T-helper 17 cell (primary cell): ENCODE data around the gene LILRB5. TPM values are rescaled to one million over a fixed set of nuclear protein-coding genes. Genes with fewer than 3 reads are reported as not detected.
"Not testable (repeated sequence)": the region's sequence is repeated elsewhere in the genome, so short reads cannot be mapped to it uniquely, and the experiment has no call there.

Source experiments
- ATAC-seq: fragments of 150-1000 bp; cut with Tn5 transposase; 2 replicates; pipeline ENCODE4 v1.10.0; 2021; ENCODE audit warnings: mild to moderate bottlenecking, moderate library complexity
- DNase-seq, 3 donors: peaks; one replicate each; pipeline versions ENCODE4 v3.0.0 to v3.0.0-alpha.2; 2020 to 2021
- H3K9me3 ChIP-seq: one replicate; pipeline ENCODE4 v1.7.0; 2013; ENCODE audit warnings: low read length, mild to moderate bottlenecking; ENCODE audit not compliant: control insufficient read depth, poor library complexity, severe bottlenecking
- H3K27ac Mint-ChIP-seq: one replicate; pipeline ENCODE4 v1.8.0; 2022; ENCODE audit warnings: mild to moderate bottlenecking, moderate library complexity, mixed read lengths
- H3K27me3 Mint-ChIP-seq: one replicate; pipeline ENCODE4 v1.8.0; 2022; ENCODE audit warnings: mixed read lengths
- H3K36me3 Mint-ChIP-seq: one replicate; pipeline ENCODE4 v1.8.0; 2022; ENCODE audit warnings: low read depth, mixed read lengths
- H3K4me1 Mint-ChIP-seq: one replicate; pipeline ENCODE4 v1.8.0; 2022; ENCODE audit warnings: mild to moderate bottlenecking, mixed read lengths
- H3K4me3 Mint-ChIP-seq: one replicate; pipeline ENCODE4 v1.8.0; 2022; ENCODE audit warnings: mild to moderate bottlenecking, moderate library complexity, mixed read lengths
- total RNA-seq, 4 donors: library from RNA in 2 of 4; stranded (reverse) in 2 of 4; gene quantifications; one replicate each; pipeline ENCODE4 v1.2.3 and lab custom pipeline; 2022 to 2026

Gene LILRB5
- total RNA-seq, 2 donors from 2014 or later, result 0.20 TPM; not detected in 1

DNA sequence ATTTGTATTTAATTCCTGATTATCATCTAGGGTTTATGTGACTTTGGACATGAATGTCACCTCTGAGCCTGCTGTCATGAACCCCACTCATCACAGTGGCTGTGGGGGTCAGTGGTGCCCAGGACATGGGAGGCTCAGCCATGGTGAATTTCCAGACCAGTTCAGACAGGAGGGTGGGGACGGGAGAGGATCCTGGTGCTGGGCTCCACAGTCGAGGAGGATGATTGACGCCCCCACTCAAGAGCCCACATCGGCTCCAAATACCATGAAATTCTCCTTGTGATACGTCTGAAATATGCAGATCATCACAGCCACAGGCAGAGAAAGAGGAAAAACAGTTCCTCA is 33.2 kb downstream of the LILRB5 start:
- H3K27ac Mint-ChIP-seq, result peak overlapping the region; percentile 75
- not testable (repeated sequence) for H3K36me3 Mint-ChIP-seq, H3K27me3 Mint-ChIP-seq, H3K9me3 ChIP-seq, H3K4me1 Mint-ChIP-seq, ATAC-seq, DNase-seq, H3K4me3 Mint-ChIP-seq

DNA sequence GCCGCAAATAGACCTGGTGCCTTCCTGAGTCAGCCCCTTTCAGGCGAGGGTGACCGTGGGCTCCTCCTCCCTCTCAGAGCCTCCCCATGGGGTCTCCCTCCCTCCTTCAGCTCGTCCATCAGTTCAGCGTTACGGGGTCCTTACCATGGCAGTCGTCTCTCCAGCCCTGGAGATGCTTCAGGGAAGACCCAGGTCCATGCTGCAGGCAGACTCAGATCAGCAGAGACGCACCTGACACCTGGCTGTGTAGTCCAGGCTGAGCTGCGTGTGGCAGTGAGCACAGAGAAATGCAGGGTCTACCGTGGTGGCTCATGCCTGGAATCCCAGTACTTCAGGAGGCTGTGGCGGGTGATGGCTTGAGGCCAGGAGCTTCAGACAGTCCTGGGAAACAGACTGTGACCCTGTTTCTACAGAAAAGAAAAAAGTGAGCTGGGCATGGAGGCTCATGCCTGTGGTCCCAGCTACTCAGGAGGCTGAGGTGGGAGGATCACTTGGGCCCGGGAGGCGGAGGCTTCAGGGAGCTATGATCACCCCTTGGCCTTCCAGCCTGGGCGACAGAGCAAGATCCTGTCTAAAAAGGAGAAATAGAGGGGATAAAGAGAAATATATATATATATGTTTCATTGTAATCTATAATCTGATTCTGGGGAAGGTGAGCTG is 33.7 kb downstream of the LILRB5 start:
- H3K4me3 Mint-ChIP-seq, DNase-seq, ATAC-seq, H3K36me3 Mint-ChIP-seq, H3K27me3 Mint-ChIP-seq, H3K9me3 ChIP-seq, H3K4me1 Mint-ChIP-seq: not testable (repeated sequence)
- H3K27ac Mint-ChIP-seq, result peak overlapping the region; percentile 75

DNA sequence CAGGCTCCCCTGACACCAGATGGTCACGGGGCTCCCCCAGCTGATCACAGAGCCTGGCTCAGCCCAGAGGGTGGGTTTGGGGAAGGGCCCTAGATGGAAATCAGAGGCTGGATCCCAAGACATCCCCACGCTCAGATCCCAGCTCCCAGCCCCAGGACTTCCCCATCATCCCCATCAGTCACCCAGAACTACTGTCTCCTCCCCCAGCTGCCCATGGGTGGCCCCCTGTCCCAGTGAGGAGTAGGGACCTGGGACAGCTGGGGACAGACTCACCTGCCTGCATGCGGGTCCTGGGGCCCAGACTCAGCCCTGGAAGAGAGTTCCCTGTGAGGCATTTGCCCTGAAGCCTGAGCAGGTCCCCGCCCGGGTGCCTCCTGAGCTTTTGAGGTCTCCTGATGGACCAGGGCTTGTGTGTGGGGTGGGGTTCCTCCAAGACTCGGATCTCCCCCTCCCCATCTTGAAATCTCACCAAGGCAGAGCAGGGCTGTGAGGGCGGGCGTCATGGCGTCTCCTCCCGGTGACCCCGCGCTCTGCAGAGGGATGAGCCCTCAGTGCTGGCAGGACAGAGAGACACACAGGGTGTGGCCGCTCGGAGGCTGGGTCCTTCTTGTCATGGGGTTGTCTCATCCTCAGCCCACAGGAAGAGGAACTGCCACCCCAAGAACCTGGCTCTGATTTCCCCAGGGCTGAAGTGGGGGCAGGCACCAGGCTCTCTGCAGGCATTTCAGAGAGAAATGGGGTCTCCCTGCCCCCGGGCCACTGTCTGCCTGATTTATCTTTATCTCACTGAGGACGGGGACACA is 34.4 kb downstream of the LILRB5 start, which contains the start of gene LILRB3:
Gene LILRB3 (minus strand): TSS at position 534 of the 803 bp plus-strand sequence. CDS start 31 bp downstream, at position 503.
- not testable (repeated sequence) for H3K9me3 ChIP-seq, H3K27me3 Mint-ChIP-seq, H3K4me1 Mint-ChIP-seq, H3K36me3 Mint-ChIP-seq, DNase-seq
- Mint-ChIP-seq H3K4me3 (peak within 1 kb of the TSS; percentile 59), H3K27ac (peak within 1 kb of the TSS; percentile 75)
- peak; percentile 61 for ATAC-seq

- H3K27me3 Mint-ChIP-seq, H3K4me3 Mint-ChIP-seq, H3K27ac Mint-ChIP-seq, H3K9me3 ChIP-seq, ATAC-seq, DNase-seq, H3K36me3 Mint-ChIP-seq, H3K4me1 Mint-ChIP-seq: not testable (repeated sequence)
These were observed 35.1 kb downstream of the LILRB5 start for GRCh38 chr19:54221947-54222346.

GRCh38 chr19:54219702-54220101 is 37.4 kb downstream of the LILRB5 start:
- not testable (repeated sequence) for DNase-seq, ATAC-seq, H3K4me1 Mint-ChIP-seq, H3K36me3 Mint-ChIP-seq, H3K4me3 Mint-ChIP-seq, H3K27me3 Mint-ChIP-seq, H3K9me3 ChIP-seq
- H3K27ac Mint-ChIP-seq, result peak overlapping the region; percentile 45

DNA sequence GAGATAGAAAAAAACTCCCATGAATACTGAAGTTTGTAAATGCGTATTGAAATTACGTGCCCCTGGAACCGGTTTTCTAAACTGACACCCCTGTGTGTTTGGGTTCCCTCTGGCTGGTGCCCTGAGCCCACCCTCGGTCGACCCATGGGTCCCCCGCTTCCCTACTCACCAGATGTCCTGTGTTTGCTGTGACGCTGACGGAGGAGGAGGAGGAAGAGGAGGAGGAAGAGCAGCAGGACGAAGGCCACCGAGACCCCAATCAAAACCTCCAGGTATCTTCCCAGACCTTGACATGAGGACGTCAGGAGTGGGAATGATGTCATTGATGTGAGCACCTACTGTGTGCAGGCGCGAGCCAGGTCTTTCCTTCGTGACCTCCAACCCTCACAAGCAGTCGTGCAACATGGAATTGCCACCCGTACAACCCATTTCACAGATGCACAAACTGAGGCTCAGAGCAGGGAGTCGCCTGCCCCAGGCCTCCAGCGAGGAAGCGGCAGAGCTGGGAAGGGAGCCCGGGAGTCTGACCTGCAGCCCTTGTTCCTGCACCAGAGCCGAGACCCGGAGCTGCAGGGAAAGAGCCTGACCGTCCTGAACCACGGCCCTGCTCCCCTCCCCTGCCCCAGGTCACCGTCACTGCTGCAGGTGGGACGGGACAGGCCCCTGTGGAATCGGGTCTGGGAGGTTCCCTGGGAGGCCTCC is 38.0 kb downstream of the LILRB5 start:
- Mint-ChIP-seq H3K4me3 (no peak overlapping the region), H3K36me3 (no peaks in the 10 kb centered on the region), H3K27me3 (no peaks in the 10 kb centered on the region), H3K27ac (peak overlapping the region; percentile 45), H3K4me1 (peaks cover 2% of the 10 kb centered on the region)
- H3K9me3 ChIP-seq, result no peaks in the 10 kb centered on the region
- no peak for ATAC-seq
- DNase-seq, result no peak

DNA sequence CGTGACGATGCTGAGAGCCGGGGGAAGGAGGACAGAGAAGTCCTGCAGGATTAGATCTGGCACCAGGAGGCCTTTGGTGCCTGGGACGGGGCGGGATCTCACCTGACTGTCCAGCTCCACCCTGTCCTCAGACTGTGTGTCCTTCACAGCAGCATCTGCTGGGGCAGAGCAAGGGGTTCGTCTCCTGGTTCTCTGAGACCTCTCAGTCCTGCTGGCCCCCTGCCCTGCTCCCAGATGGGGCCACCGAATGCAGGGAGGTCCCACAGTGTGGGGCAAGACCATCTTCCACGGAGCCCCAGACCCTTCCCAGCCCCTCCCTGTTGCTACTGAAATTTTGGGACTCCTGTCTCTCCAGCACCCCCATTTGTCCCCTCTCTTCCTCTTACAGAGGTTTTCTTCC is 38.8 kb downstream of the LILRB5 start:
- H3K36me3 Mint-ChIP-seq, result no peaks in the 10 kb centered on the region
- H3K4me3 Mint-ChIP-seq, result no peak overlapping the region
- DNase-seq (no peak), ATAC-seq (no peak)
- H3K9me3 ChIP-seq, result no peaks in the 10 kb centered on the region
- no peaks in the 10 kb centered on the region for H3K27me3 Mint-ChIP-seq
- H3K27ac Mint-ChIP-seq, result no peak overlapping the region
- peaks cover 2% of the 10 kb centered on the region for H3K4me1 Mint-ChIP-seq

GRCh38 chr19:54217517-54218247 is 39.4 kb downstream of the LILRB5 start:
- H3K36me3 Mint-ChIP-seq, H3K9me3 ChIP-seq, ATAC-seq, DNase-seq, H3K4me1 Mint-ChIP-seq, H3K4me3 Mint-ChIP-seq, H3K27me3 Mint-ChIP-seq, H3K27ac Mint-ChIP-seq: not testable (repeated sequence)

DNA sequence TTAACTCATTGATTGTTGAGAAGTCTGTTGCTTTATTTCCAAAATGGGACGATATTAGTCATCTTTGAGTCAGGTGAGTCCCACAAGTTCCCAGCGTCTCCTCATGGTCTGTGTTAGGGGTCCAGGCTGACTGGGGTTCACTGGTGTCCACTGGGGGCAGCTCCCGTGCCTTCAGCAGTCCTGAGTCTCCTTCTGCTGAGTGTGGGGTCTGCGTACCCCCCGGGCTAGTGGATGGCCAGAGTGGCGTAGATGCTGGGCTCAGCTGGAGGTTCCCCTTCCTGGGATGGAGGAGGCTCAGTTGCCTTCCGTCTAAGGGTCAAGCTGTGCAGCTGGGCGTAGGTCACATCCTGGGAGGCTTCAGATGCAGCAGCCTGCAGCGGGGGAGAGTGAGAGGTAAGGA is 40.2 kb downstream of the LILRB5 start:
- Mint-ChIP-seq H3K4me3 (no peak overlapping the region), H3K27me3 (no peaks in the 10 kb centered on the region), H3K4me1 (peaks cover 2% of the 10 kb centered on the region), H3K36me3 (no peaks in the 10 kb centered on the region), H3K27ac (peak overlapping the region; percentile 32)
- no peaks in the 10 kb centered on the region for H3K9me3 ChIP-seq
- ATAC-seq (no peak), DNase-seq (no peak)

DNA sequence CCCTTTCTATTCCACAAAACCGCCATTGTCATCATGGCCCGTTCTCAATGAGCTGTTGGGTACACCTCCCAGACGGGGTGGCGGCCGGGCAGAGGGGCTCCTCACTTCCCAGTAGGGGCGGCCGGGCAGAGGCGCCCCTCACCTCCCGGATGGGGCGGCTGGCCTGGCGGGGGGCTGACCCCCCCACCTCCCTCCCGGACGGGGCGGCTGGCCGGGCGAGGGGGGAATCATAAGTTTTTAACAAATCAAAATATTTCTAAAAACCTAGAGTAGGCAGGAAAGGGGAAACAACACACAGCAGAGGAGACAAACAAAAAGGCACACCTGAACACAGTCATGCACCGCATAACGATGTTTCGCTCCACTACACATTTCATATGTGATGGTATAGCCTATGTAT is 42.3 kb downstream of the LILRB5 start:
- H3K4me3 Mint-ChIP-seq, H3K9me3 ChIP-seq, H3K27ac Mint-ChIP-seq, ATAC-seq, DNase-seq, H3K36me3 Mint-ChIP-seq, H3K27me3 Mint-ChIP-seq: not testable (repeated sequence)
- H3K4me1 Mint-ChIP-seq, result peaks cover 16% of the 10 kb centered on the region

DNA sequence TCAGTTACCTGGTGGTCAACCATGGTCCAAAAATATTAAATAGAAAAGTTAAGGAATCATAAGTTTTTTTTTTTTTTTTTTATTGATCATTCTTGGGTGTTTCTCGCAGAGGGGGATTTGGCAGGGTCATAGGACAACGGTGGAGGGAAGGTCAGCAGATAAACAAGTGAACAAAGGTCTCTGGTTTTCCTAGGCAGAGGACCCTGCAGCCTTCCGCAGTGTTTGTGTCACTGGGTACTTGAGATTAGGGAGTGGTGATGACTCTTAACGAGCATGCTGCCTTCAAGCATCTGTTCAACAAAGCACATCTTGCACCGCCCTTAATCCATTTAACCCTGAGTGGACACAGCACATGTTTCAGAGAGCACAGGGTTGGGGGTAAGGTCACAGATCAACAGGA is 42.9 kb downstream of the LILRB5 start:
- not testable (repeated sequence) for H3K36me3 Mint-ChIP-seq, H3K27ac Mint-ChIP-seq, DNase-seq, H3K4me3 Mint-ChIP-seq, ATAC-seq, H3K9me3 ChIP-seq, H3K27me3 Mint-ChIP-seq
- peaks cover 22% of the 10 kb centered on the region for H3K4me1 Mint-ChIP-seq

GRCh38 chr19:54211235-54211634 is 45.8 kb downstream of the LILRB5 start:
- ATAC-seq, result no peak

More at GRCh38 chr19:54211235-54211634, 45.8 kb downstream of the LILRB5 start:
- Mint-ChIP-seq H3K36me3 (peaks cover 7% of the 10 kb centered on the region), H3K27ac (peak overlapping the region; percentile 95), H3K4me3 (peak overlapping the region; percentile 88), H3K4me1 (peaks cover 33% of the 10 kb centered on the region), H3K27me3 (no peaks in the 10 kb centered on the region)
- DNase-seq, result no peak
- H3K9me3 ChIP-seq, result no peaks in the 10 kb centered on the region
